CD1c-positive myeloid dendritic cell (primary cell): ENCODE measurements around the gene KLHL9.
"Not testable (repeated sequence)": the region's sequence is repeated elsewhere in the genome, so short reads cannot be mapped to it uniquely, and the experiment has no call there.

Experiments
- DNase-seq: peaks from one replicate; pipeline ENCODE4 v3.0.0-alpha.2; 2016; ENCODE audit errors: extremely low spot score

The KLHL9 gene

GRCh38 chr9:21334701-21335632 lies at the start of gene KLHL9:
TSS of gene KLHL9 (minus strand) at chr9:21335404. CDS start at chr9:21334859, 545 bp downstream.
- DNase-seq = peak; percentile 94

- DNase-seq = no peak
Observed at GRCh38 chr9:21383627-21384026, 48.4 kb upstream of the KLHL9 start.

- peak; percentile 80 for DNase-seq
Observed at GRCh38 chr9:21381448-21382339, 46.5 kb upstream of the KLHL9 start.

GRCh38 chr9:21371467-21371866 lies 36.3 kb upstream of the KLHL9 start:
- not testable (repeated sequence) for DNase-seq

GRCh38 chr9:21367957-21368356 lies 32.8 kb upstream of the KLHL9 start, which contains the start of gene IFNA13:
TSS of gene IFNA13 (minus strand) at chr9:21368057. CDS start at chr9:21368010, 47 bp downstream.
- DNase-seq = no peak

GRCh38 chr9:21367169-21367568 lies 32.0 kb upstream of the KLHL9 start:
- DNase-seq = not testable (repeated sequence)

GRCh38 chr9:21362287-21362686 lies 27.1 kb upstream of the KLHL9 start:
- no peak for DNase-seq

GRCh38 chr9:21357479-21358460 lies 22.6 kb upstream of the KLHL9 start:
- DNase-seq = peak; percentile 42

GRCh38 chr9:21350787-21351186 lies 15.6 kb upstream of the KLHL9 start, which contains the start of gene IFNA6:
TSS of gene IFNA6 (minus strand) at chr9:21350887. CDS start at chr9:21350887, 0 bp downstream.
- no peak for DNase-seq

- DNase-seq = no peak
Observed at GRCh38 chr9:21348430-21348970, 13.3 kb upstream of the KLHL9 start.

- no peak for DNase-seq
Observed at GRCh38 chr9:21340735-21341134, 5.5 kb upstream of the KLHL9 start.

GRCh38 chr9:21336457-21336856 lies 1.3 kb upstream of the KLHL9 start:
- no peak for DNase-seq

GRCh38 chr9:21333226-21333625 lies 2.0 kb downstream of the KLHL9 start:
- DNase-seq = no peak

- no peak for DNase-seq
Observed at GRCh38 chr9:21331676-21332402, 3.4 kb downstream of the KLHL9 start.

- peak; percentile 71 for DNase-seq
Observed at GRCh38 chr9:21326526-21327139, 8.6 kb downstream of the KLHL9 start.

- no peak for DNase-seq
Observed at GRCh38 chr9:21324047-21324446, 11.2 kb downstream of the KLHL9 start.

GRCh38 chr9:21322911-21323461 lies 12.2 kb downstream of the KLHL9 start:
- DNase-seq = no peak

- no peak for DNase-seq
Observed at GRCh38 chr9:21320465-21320864, 14.7 kb downstream of the KLHL9 start.
